ENCODE results near the gene SF3B6.
"Not testable (repeated sequence)": the region's sequence is repeated elsewhere in the genome, so short reads cannot be mapped to it uniquely, and the experiment has no call there.

The SF3B6 gene

GRCh38 chr2:24093270-24093669 is 17.1 kb upstream of the SF3B6 start:
- not testable (repeated sequence) for DNase-seq (ENCODE audit: low spot score)

DNA sequence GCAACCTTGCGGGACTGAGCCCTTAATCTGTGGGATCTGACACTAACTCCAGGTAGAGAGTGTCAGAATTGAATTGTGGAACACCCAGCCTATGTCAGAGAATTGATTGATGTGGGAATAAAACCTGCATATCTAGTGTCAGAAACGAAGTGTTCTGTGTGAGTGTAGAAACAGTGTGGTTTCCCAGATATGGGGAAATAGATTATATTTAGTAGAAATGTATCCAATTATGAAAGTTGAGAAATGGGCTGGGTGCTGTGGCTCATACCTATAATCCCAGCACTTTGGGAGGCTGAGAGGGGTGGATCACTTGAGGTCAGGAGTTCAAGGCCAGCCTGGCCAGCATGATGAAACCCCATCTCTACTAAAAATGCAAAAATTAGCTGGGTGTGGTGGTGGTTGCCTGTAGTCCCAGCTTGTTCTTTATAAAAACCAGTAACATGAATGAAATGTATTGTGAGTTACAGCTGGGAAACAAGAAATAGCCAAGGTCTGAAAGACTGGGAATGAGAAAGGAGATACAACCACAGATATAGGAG is 12.8 kb upstream of the SF3B6 start:
- DNase-seq (ENCODE audit: low spot score): no peak

DNA sequence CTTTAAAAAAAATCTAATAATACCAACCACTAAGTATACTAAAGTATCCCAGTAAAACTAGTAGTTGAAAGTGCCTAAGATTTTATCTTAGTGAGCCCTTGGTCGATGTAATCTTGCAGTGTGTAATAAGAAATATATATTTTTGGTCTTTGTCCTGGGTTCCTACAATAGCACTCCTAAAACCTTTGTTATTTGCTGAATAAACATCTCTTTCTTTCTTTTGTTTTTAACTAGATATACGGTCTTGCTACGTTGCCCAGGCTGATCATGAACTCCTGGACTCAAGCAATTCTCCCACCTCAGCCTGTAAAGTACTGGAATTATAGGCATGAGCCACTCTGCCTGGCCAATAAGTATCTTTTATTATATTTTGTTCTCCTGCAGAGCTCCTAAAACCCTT is 10.9 kb upstream of the SF3B6 start:
- DNase-seq (ENCODE audit: low spot score): no peak

GRCh38 chr2:24086241-24086640 is 10.1 kb upstream of the SF3B6 start:
- DNase-seq (ENCODE audit: low spot score): no peak

GRCh38 chr2:24085200-24085489 is 9.0 kb upstream of the SF3B6 start:
- no peak for DNase-seq (ENCODE audit: low spot score)

GRCh38 chr2:24084386-24085199 is 8.5 kb upstream of the SF3B6 start, which contains the start of gene TP53I3:
TP53I3 (minus strand) TSS chr2:24084834; CDS start chr2:24084326, 508 bp downstream.
- DNase-seq (ENCODE audit: low spot score): peak; percentile 66

GRCh38 chr2:24083567-24084385 is 7.7 kb upstream of the SF3B6 start:
- DNase-seq (ENCODE audit: low spot score): peak; percentile 31

DNA sequence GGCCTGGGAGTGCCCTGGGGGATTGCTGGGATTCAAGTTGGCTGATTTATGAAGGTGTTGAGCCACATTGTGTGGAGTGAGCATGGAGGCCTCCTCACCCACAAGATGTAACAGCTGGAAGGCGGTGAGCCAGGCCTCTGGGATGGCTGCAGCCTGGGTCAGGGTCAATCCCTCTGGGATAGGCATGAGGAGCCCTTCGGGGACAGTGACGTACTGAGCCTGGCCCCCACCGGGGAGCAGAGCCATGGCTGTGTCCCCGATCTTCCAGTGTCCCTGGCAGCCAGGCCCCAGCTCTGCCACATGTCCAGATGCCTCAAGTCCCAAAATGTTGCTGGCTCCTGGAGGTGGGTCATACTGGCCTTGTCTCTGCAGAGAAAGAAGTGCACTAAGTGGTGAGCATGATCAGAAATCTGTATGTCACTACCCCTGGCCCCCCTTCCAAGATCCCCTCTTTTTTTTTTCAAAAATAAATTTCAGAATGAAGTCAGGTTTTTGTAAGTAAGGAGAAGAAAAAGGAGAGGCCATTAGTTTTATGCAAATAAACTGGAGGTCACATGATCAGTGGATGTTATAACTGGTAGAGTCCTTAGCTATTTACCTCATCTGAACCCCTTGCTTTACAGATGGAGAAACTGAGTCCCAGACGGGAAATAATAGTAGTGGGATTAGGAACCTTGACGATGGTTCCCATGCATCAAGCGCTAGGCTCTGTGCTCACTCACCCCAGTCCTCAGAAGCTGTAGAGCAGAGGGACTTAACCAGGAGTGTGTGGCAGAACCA is 6.9 kb upstream of the SF3B6 start:
- DNase-seq (ENCODE audit: low spot score): no peak

DNA sequence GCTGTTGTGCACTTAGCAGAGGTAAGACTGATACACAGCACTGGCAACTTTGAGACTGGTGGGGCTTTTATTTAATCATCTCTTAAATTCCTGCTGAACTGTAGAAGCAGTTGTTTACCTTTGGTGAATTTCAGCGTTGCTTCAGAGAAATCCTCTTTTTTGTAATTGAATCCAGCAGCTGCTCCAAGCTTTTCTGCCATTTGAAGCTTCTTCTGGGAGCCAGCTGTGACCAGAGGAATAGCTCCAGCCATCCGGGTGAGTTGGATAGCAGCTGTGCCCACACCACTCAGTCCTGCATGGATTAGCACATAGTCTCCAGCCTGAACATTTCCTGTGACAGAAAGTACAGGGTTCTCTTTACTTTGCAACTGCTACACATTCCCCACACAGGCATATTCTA is 4.6 kb upstream of the SF3B6 start:
- DNase-seq (ENCODE audit: low spot score): no peak

DNA sequence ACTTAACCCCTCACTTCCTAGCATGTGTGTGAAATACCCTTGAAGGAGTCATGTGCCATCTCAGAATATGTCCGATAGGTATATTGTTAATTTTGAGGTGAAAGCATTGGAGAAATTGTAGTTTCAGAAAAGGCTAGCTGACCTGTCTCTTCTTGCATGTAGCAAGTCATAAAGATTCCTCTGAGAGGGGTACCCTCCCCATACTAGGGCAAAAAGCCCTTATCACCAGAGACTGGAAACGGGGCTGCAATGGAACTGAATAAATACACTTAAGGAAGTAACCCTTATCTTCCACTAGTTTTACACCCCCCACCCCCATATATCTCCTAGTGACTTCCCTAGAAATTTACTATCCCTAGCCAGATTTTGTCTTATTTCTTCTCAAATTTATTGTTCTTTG is 1.8 kb upstream of the SF3B6 start:
- DNase-seq (ENCODE audit: low spot score): no peak

GRCh38 chr2:24077535-24077877 is 1.4 kb upstream of the SF3B6 start:
- no peak for DNase-seq (ENCODE audit: low spot score)

- no peak for DNase-seq (ENCODE audit: low spot score)
These were observed 866 bp upstream of the SF3B6 start for GRCh38 chr2:24076849-24077534.

GRCh38 chr2:24075259-24075658 is 867 bp downstream of the SF3B6 start:
- no peak for DNase-seq (ENCODE audit: low spot score)

DNA sequence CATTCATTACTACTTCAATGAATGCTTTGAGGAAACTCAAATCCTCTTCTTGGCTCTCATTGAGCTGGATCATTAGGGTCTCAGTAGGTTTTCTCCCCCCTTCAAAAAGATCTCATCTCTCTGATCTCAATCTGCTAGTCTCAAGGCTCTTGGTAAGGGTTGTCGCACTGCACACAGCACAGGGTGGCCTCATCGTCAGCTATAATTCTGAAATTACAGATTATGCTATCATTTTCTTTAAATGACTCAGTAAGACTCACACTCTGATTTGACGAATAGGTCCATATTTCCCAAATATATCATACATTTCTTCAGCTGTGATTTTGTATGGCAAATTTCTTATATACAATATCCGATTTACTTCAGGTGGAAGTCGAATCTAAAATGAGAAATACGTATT is 2.3 kb downstream of the SF3B6 start:
- no peak for DNase-seq (ENCODE audit: low spot score)

DNA sequence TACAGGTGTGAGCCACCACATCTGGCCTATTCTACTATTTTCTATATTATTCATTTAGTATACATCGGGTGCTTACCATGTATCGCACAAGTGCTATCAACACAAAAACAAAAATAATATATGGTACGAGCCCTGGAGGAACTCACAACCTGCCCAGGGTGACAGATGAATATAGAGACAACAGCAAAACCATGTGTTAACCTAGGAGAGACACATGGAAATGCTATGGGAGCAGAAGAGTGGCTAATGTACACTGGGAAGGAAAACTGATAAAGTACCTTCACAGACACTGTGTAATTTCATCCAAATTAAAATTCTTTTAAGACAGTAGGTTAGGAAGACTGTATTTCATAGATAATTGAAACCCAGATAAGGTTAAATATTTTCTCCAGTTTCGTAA is 3.9 kb downstream of the SF3B6 start:
- DNase-seq (ENCODE audit: low spot score): no peak

GRCh38 chr2:24065341-24065740 is 10.8 kb downstream of the SF3B6 start:
- DNase-seq (ENCODE audit: low spot score): no peak

- no peak for DNase-seq (ENCODE audit: low spot score)
These were observed 17.4 kb downstream of the SF3B6 start for GRCh38 chr2:24058564-24059271.

GRCh38 chr2:24055750-24056149 is 20.4 kb downstream of the SF3B6 start:
- no peak for DNase-seq (ENCODE audit: low spot score)

DNA sequence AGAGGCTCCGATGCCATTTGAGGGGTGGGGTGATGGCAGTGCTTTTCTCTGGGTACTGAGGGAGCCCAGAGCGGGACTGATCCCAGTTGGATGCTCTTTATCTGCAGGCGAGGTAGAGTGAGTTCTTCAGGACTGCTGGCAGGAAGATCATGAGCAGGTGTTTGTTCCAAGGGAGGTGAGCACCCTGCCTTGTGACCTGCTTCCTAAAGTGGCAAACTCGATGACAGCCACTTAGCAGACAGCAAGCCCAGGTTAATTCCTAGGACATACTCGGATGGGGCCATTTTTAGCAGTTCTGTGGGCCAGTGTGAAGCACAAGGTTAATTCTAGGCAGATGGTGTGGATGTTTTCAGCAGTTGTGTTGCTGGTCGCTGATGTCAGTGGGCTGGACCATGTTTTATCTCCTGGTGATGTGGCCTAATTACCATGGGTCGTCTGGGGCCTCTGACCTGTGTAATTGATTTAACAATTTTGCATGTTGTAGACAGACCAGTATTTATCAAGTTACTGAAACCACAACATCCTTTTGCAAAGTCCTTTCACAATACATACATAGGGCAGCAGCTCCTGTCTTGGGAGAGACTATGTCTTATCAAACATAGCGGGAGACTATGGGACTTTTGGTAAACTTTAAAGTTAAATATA is 21.6 kb downstream of the SF3B6 start:
- DNase-seq (ENCODE audit: low spot score): no peak

GRCh38 chr2:24052951-24053350 is 23.2 kb downstream of the SF3B6 start:
- no peak for DNase-seq (ENCODE audit: low spot score)

GRCh38 chr2:24051833-24052232 is 24.3 kb downstream of the SF3B6 start:
- no peak for DNase-seq (ENCODE audit: low spot score)

Data from COLO829 (cell line).